RWPE1 (cell line): ENCODE results near the gene ASB10.

Source experiments
- CTCF ChIA-PET: fragments of 350-600 bp; sonication (Branson Sonifier 250); formaldehyde crosslinking; extraction: SDS; loops from one replicate; lab custom pipeline; 2021; lab: Yijun Ruan, JAX
- POLR2A ChIA-PET: fragments of 400-600 bp; formaldehyde crosslinking; extraction: SDS; loops from one replicate; lab custom pipeline; 2020; ENCODE audit warnings: antibody characterized with exemption; ENCODE audit not compliant: low non-redundant PET; lab: Yijun Ruan, JAX
- DNase-seq: peaks from one replicate; pipeline ENCODE4 v3.0.0; 2012; ENCODE audit warnings: low spot score
- H3K27ac ChIP-seq: fragments of 450-650 bp; 2 replicates; pipeline ENCODE4 v1.5.1; 2017
- CTCF ChIP-seq: fragments of 450-650 bp; conservative IDR thresholded peaks from 2 replicates; pipeline ENCODE4 v1.5.1; 2017; ENCODE audit warnings: low read depth, mild to moderate bottlenecking

ASB10 gene

DNA sequence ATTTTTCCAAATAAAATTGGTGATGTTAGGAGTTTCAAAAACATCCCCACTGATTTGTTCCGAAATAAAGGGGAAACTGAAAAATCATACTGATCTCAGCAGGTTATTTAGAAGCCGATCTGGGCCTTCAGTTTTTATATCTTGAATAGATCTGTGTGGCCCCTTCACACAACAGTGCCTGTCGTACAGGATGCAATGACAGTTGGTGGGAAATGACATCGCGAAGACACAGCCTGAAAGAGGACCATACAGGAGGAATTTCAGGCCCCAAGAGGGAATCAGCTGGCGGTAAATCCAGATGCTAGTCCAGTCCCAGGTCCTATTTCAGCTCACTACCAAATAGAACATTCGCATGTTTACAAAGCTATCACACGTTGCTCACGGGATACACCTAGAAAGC, 20.3 kb upstream of the ASB10 start:
- ChIA-PET CTCF (no interaction called here), POLR2A (no interaction called here)
- DNase-seq: no peak
- no peak for TF ChIP-seq CTCF
- no peak overlapping the region for H3K27ac ChIP-seq

DNA sequence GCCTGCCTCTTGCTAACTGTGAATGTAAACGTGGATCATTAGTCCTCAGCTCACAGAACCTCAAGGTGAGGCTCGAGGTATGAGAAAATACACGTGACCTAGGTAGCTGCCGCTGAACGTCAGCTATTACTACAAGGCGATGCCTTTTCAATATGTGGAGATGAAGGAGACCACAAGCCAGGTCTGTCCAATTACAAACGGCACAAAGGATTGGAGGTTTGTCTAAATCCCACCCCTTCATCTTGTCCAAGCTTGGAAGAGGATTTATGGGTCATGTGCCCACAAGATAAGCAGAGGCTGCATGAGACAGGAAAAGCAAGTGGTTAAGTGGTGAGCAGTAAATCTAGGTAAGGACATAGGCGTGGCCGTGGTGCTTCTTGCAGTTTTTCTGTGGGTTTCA, 19.9 kb upstream of the ASB10 start:
- ChIA-PET CTCF (no interaction called here), POLR2A (no interaction called here)
- DNase-seq: no peak

DNA sequence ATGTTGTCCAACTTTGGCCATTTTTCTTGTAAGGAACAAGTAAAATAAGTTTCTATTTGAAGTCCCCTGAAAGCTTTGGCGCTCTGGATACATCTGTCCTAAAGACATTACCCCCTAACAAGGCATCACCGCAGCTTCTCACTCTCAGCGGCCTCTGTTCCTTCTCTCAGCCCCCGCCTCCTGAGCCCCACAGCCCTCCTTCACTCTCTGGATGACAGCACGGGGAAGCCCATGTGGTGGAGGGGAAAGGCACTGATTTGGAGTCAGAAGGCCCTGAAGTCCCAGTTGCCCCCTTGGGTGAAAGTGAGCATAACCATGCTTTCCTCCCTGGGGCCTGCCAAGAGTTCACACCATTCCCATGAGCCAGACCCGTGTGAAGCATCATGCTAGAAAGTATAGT, 18.7 kb upstream of the ASB10 start:
- ChIA-PET CTCF (no interaction called here), POLR2A (no interaction called here)
- no peak for DNase-seq
- no peak for TF ChIP-seq CTCF
- H3K27ac ChIP-seq: no peak overlapping the region

More for the DNA sequence above, 19.9 kb upstream of the ASB10 start:
- H3K27ac ChIP-seq: no peak overlapping the region
- no peak for TF ChIP-seq CTCF

GRCh38 chr7:151204383-151205032, 17.5 kb upstream of the ASB10 start:
- CTCF ChIA-PET: interaction anchor here (0.6 kb wide), 1 partner anchor 100 kb away, joined by 4 read pairs; no protein-coding TSS in a partner anchor

GRCh38 chr7:151202836-151203235, 15.8 kb upstream of the ASB10 start:
- ChIA-PET CTCF (no interaction called here), POLR2A (no interaction called here)
- no peak for DNase-seq
- TF ChIP-seq CTCF: no peak
- no peak overlapping the region for H3K27ac ChIP-seq

More at GRCh38 chr7:151204383-151205032, 17.5 kb upstream of the ASB10 start:
- no peak for TF ChIP-seq CTCF
- H3K27ac ChIP-seq: no peak overlapping the region
- DNase-seq: no peak
- POLR2A ChIA-PET: no interaction called here

DNA sequence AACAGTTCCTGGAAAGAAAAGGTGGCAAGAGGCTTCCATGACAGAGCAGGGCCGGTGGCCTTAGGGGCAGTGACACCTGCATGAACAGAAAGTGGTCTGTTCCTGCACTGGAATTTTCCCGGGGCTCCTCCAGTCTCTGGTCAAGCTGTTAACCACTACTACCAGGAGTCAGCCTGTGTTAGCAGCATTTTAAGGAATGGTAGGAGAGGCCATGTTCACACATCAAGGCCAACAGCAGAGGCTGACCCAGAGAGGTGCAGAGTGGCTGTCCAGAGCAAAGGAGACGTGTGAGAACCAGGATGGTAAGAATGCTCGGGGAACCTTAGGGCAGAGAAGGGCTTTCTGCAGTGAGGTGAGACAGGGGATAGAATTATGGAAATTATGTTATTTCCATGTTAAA, 14.7 kb upstream of the ASB10 start:
- DNase-seq: no peak
- POLR2A ChIA-PET: no interaction called here
- CTCF ChIA-PET: no interaction called here
- H3K27ac ChIP-seq: no peak overlapping the region
- TF ChIP-seq CTCF: no peak

GRCh38 chr7:151201344-151201743, 14.3 kb upstream of the ASB10 start:
- DNase-seq: no peak

More at GRCh38 chr7:151201344-151201743, 14.3 kb upstream of the ASB10 start:
- ChIA-PET CTCF (no interaction called here), POLR2A (no interaction called here)
- no peak overlapping the region for H3K27ac ChIP-seq
- TF ChIP-seq CTCF: no peak
